Aortic smooth muscle cell (primary cell): ENCODE data around the gene PLA2G6. TPM values are rescaled to one million over a fixed set of nuclear protein-coding genes. Genes with fewer than 3 reads are reported as not detected.

Experiments used
- total RNA-seq: library from RNA; depleted of rRNA; stranded (reverse); fragments of >200 nt; gene quantifications from 2 replicates; pipeline ENCODE4 v1.2.3, GENCODE V29; 2014

The PLA2G6 gene, protein sequence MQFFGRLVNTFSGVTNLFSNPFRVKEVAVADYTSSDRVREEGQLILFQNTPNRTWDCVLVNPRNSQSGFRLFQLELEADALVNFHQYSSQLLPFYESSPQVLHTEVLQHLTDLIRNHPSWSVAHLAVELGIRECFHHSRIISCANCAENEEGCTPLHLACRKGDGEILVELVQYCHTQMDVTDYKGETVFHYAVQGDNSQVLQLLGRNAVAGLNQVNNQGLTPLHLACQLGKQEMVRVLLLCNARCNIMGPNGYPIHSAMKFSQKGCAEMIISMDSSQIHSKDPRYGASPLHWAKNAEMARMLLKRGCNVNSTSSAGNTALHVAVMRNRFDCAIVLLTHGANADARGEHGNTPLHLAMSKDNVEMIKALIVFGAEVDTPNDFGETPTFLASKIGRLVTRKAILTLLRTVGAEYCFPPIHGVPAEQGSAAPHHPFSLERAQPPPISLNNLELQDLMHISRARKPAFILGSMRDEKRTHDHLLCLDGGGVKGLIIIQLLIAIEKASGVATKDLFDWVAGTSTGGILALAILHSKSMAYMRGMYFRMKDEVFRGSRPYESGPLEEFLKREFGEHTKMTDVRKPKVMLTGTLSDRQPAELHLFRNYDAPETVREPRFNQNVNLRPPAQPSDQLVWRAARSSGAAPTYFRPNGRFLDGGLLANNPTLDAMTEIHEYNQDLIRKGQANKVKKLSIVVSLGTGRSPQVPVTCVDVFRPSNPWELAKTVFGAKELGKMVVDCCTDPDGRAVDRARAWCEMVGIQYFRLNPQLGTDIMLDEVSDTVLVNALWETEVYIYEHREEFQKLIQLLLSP
- total RNA-seq = 14.4 and 19.0 TPM in 2 replicates

DNA sequence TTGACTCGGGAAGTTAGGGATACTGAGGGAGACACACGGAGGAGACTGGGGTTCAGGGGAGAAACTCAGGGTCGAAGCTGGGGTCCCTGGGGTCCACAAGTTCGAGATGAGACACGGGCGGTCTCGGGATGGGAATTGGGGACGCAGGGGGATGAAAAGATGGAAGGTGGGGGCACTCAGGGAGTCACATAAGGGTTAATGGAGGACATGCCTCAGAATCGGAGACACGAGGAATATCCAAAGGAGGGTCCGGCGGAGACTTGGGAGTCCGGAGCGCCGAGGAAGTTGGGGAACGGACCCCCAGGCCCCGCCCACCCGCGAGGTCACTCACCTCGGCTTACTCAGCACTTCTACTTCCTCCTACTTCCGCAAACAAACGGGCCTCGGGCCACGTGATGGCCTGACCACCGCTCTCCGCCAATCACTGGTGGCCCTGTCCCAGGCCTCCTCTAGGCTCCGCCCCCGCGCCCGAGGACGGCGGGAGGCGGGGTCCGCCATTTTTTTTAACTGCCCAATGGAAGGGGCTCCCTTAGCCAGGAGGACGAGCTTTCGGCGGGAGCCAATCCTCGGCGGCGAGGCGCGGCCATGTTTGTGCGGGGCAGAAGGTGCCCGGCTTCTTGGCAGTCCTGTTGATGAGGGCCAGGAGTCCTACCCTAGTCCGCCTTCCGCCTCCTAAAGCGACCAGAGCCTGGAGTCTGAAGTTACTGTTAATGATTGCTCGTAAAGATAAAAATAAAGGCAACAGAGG lies at the start of gene PLA2G6:
Gene PLA2G6 (minus strand): TSS at position 378 of the 748 bp plus-strand sequence. CDS start 12,404 bp downstream, outside the sequence.

DNA sequence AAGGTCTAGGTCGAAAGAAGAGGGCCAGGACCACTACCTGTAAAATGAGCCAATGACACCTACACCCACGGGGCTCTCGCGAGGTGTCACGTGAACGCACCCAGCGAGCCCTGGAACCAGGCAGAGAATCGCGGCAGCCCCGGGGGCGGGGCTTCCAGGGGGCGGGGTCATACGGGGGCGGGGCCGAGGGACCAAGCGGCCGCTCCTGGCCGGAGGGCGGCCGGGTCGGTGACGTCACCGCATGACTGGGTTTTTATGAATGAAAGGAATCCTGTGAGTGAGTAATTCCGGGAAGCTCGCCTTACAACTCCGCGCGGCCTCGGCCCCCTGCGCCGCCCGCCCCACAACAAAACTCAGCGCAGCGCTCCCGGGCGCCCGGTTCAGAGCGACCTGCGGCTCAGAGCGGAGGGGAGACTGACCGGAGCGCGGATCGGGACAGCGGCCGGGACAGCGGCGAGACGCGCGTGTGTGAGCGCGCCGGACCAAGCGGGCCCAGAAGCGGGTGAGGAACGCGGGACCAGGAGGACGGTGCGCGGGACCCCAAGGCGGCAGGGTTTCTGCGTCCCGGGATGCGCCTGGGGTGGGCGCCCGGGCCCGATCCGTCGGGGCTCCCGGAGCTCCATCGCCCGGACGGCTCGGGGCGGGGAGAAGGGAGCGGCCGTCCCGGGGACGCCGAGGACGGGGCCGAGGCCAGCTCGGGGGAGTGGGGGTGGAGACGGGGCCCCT lies 20.2 kb upstream of the PLA2G6 start, which contains the start of gene MAFF:
Gene MAFF (plus strand): TSS at position 284 of the 726 bp plus-strand sequence. CDS start 11,860 bp downstream, outside the sequence.

DNA sequence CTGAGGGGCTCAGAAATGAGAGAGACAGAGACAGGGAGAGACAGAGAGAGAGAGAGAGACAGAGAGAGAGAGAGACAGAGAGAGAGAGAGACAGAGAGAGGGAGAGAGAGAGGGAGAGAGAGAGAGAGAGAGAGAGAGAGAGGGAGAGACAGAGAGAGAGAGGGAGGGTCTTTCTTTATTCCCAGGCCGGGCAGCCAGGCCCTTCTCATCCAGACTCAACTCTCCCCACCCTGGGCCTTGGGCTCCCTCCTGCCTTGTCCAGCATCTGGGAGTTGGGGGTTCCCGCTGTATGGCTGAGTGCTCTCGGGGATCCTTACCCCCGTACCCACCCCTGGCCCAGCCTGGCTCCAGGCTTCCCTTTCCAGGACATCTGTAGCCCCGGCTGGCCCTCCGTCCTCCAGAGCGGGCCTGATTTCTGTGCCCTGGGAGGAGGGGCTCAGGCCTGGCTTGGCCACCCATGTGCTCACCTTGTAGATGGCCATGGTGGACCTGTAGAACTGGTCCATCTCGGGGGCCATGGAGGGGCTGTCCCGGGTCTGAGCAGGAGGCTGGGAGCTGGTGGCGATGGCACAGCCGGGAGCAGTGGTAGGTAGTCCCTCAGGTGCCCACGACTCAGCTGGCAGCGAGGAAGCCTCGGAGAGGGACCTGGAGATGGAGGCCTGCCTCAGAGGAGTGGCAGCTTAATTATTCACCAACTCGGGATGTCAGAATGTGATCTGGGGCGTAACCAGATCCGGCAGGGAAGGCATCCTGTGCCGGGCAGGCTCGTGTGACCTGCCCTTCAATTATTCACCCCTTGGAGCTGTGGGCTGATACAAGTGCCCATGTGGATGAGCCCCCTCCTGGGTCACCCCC lies 71.4 kb downstream of the PLA2G6 start, which contains the start of gene BAIAP2L2:
Gene BAIAP2L2 (minus strand): TSS at position 677 of the 855 bp plus-strand sequence. CDS start 159 bp downstream, at position 518.

DNA sequence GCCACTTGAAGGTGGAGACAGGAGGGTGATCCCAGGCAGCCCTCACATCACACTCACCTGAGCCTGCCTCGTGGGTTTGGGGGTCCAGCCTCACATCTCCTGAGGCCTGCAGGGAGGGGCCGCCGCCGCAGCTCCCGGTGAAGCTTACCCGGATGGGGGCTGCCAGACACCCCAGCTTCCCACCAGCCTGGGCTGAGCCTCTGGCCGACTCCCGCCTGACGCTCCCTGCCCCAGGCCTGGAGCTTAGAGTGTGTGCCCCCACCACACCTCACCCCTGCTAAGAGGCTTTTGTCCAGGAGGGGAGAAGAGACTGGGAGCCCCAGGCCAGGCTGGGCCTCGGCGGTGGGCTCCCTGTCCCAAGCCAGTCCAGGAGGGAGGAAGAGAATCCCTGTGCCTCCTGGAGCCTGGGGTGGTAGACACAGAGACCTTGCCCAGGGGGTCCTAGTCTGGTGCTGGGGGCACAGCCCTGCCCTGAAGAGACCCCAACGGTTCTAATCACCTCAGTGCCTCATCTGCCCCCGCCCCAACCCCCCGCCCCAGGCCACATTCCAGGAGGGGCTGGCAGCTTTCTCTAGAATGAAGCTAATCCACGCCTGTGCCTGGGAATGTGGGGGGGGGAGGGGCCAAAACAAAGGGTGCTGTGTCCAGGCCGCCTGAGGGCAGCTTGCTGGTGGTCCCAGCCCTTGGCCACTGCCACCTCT lies 97.5 kb downstream of the PLA2G6 start, which contains the start of gene SLC16A8:
Gene SLC16A8 (minus strand): TSS at position 254 of the 701 bp plus-strand sequence. CDS start 1,311 bp downstream, outside the sequence.

Other genes with a start within 250 kb of the PLA2G6 start
- gene C22orf23, start 228.2 kb downstream of the PLA2G6 start, total RNA-seq = 0.37 and 0.40 TPM in 2 replicates
- 62.7 and 99.5 TPM in 2 replicates for gene POLR2F, start 228.1 kb downstream of the PLA2G6 start, total RNA-seq
- gene SOX10, start 197.3 kb downstream of the PLA2G6 start, total RNA-seq = not detected in 2 replicates
- 18.3 and 20.2 TPM in 2 replicates for gene PICK1, start 124.4 kb downstream of the PLA2G6 start, total RNA-seq
- 0.26 and 0.37 TPM in 2 replicates for gene SLC16A8, start 97.6 kb downstream of the PLA2G6 start, total RNA-seq
- gene BAIAP2L2, start 71.1 kb downstream of the PLA2G6 start, total RNA-seq = 2.0 and 2.2 TPM in 2 replicates
- gene MAFF, start 20.2 kb upstream of the PLA2G6 start, total RNA-seq = 41.6 and 44.0 TPM in 2 replicates
- 24.6 and 36.1 TPM in 2 replicates for gene TMEM184B, start 91.2 kb upstream of the PLA2G6 start, total RNA-seq
- gene CSNK1E, start 135.6 kb upstream of the PLA2G6 start, total RNA-seq = 126 and 134 TPM in 2 replicates